Breast epithelium (tissue), 3 donors: ENCODE measurements around the gene GRIP1.

ENCODE experiments used
- CTCF ChIP-seq, 3 donors: fragments of 450-650 bp; IDR thresholded peaks; one replicate each; pipeline ENCODE4 v1.5.1; 2016 to 2017; ENCODE audit warnings: antibody characterized with exemption in 3 of 3, mild to moderate bottlenecking in 3 of 3, moderate library complexity in 3 of 3
- POLR2A ChIP-seq: fragments of 450-650 bp; IDR thresholded peaks from one replicate; pipeline ENCODE4 v1.6.1; 2016; ENCODE audit warnings: antibody characterized with exemption, mild to moderate bottlenecking, moderate library complexity
- POLR2AphosphoS5 ChIP-seq, 3 donors: sonication (generic); formaldehyde crosslinking; IDR thresholded peaks; one replicate each; pipeline ENCODE4 v1.6.1; 2017; ENCODE audit warnings: antibody characterized with exemption in 3 of 3

- no peak for TF ChIP-seq CTCF (IDR thresholded peaks at IDR 0.05)
- no peak for TF ChIP-seq POLR2A
- TF ChIP-seq POLR2AphosphoS5 (IDR thresholded peaks at IDR 0.05), result no peak
These were observed 71.7 kb downstream of the GRIP1 start for GRCh38 chr12:66607147-66607546.
